ENCODE data around the gene GRM4. TPM values are rescaled to one million over a fixed set of nuclear protein-coding genes. Genes with fewer than 3 reads are reported as not detected.

Gene GRM4
- total RNA-seq, 1 experiment from 2014 or later, result not detected

DNA sequence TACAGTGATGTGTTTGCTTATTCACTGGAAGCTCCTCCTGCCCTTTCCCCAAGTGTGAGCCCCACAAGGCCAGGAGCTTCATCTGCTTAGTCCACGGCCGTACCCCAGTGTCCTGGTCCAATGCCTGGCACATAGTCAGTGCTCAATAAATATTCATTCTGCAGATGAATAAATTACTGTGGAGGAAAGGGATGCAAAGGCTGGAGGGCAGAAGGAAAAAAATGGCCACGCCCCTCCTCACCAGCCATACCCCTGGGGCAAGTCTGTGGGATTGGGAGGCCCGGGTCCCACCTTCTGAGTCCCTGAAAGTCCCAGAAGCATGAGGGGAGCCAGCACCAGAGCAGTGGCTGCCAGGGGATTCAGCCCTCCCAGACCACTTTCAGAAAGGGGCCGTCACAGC, 65.5 kb downstream of the GRM4 start:
- Histone ChIP-seq H3K79me2 (ENCODE audit: low read length) (no peaks in the 10 kb centered on the region), H3K27me3 (ENCODE audit: low read length) (0 out of 2 replicates have a peak, but pooled peaks cover 16% of the 10 kb centered on the region), H2AFZ (ENCODE audit: low read length) (no peak overlapping the region), H3K9me3 (ENCODE audit: low read length) (no peaks in the 10 kb centered on the region), H4K20me1 (ENCODE audit: low read length) (no peaks in the 10 kb centered on the region), H3K36me3 (ENCODE audit: low read depth, low read length) (no peaks in the 10 kb centered on the region), H3K4me2 (ENCODE audit: low read length) (no peak overlapping the region), H3K9me2 (replicated peaks; ENCODE audit: low read length) (no peaks in the 10 kb centered on the region), H3K27ac (ENCODE audit: low read length) (no peak overlapping the region), H3K4me3 (ENCODE audit: low read length) (no peak overlapping the region), H3K4me1 (ENCODE audit: insufficient read depth, low read length) (no peaks in the 10 kb centered on the region), H3K9ac (ENCODE audit: low read length) (no peak overlapping the region), H3F3A (ENCODE audit: low read length, unreplicated experiment) (no peaks in the 10 kb centered on the region)
- ATAC-seq, result no peak
- DNase-seq, result no peak
- CTCF ChIA-PET, result no interaction called here
- POLR2A ChIA-PET (ENCODE audit: unreplicated experiment), result no interaction called here
- no peak for TF ChIP-seq EZH2phosphoT487 (IDR thresholded peaks at IDR 0.05; ENCODE audit: borderline replicate concordance, low read length)
- TF ChIP-seq EZH2 (IDR thresholded peaks at IDR 0.05; ENCODE audit: low read length, unreplicated experiment), result no peak
- TF ChIP-seq, protein P1, sequence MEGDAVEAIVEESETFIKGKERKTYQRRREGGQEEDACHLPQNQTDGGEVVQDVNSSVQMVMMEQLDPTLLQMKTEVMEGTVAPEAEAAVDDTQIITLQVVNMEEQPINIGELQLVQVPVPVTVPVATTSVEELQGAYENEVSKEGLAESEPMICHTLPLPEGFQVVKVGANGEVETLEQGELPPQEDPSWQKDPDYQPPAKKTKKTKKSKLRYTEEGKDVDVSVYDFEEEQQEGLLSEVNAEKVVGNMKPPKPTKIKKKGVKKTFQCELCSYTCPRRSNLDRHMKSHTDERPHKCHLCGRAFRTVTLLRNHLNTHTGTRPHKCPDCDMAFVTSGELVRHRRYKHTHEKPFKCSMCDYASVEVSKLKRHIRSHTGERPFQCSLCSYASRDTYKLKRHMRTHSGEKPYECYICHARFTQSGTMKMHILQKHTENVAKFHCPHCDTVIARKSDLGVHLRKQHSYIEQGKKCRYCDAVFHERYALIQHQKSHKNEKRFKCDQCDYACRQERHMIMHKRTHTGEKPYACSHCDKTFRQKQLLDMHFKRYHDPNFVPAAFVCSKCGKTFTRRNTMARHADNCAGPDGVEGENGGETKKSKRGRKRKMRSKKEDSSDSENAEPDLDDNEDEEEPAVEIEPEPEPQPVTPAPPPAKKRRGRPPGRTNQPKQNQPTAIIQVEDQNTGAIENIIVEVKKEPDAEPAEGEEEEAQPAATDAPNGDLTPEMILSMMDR (conservative IDR thresholded peaks at IDR 0.05; ENCODE audit: low read depth, low read length), result no peak
- no TSS peak for BruUV-seq (replicated peaks)
- intact Hi-C loops (cut with micrococcal nuclease), result no loop called here

DNA sequence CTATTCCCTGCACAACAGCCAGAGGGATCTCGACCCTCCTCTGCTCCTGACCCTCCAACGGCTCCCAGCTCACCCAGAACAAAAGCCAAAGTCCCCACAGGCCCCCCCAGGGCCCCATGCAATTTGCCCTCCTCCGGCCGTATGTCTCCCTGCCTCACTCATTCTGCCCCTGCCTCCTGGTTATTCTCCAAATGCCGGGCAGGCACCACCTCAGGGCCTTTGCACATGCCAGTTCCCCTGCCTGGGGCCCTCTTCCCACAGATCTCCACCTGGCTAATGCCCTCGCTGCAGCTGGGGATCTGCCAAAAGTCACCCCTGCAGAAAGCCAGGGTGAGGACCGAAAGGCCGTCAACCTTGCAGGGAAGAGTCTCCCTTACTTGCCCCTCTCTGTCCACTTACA, 66.0 kb downstream of the GRM4 start:
- Histone ChIP-seq H3K9ac (ENCODE audit: low read length) (no peak overlapping the region), H3K36me3 (ENCODE audit: low read depth, low read length) (no peaks in the 10 kb centered on the region), H3K4me1 (ENCODE audit: insufficient read depth, low read length) (no peaks in the 10 kb centered on the region), H3K27ac (ENCODE audit: low read length) (no peak overlapping the region), H3K27me3 (ENCODE audit: low read length) (0 out of 2 replicates have a peak, but pooled peaks cover 16% of the 10 kb centered on the region), H2AFZ (ENCODE audit: low read length) (no peak overlapping the region), H3K79me2 (ENCODE audit: low read length) (no peaks in the 10 kb centered on the region), H3K9me3 (ENCODE audit: low read length) (no peaks in the 10 kb centered on the region), H4K20me1 (ENCODE audit: low read length) (no peaks in the 10 kb centered on the region), H3F3A (ENCODE audit: low read length, unreplicated experiment) (no peaks in the 10 kb centered on the region), H3K4me3 (ENCODE audit: low read length) (no peak overlapping the region), H3K4me2 (ENCODE audit: low read length) (no peak overlapping the region), H3K9me2 (replicated peaks; ENCODE audit: low read length) (no peaks in the 10 kb centered on the region)
- ChIA-PET CTCF (no interaction called here), POLR2A (ENCODE audit: unreplicated experiment) (no interaction called here)
- no peak for TF ChIP-seq EZH2 (IDR thresholded peaks at IDR 0.05; ENCODE audit: low read length, unreplicated experiment)
- no peak for TF ChIP-seq EZH2phosphoT487 (IDR thresholded peaks at IDR 0.05; ENCODE audit: borderline replicate concordance, low read length)
- no TSS peak for BruUV-seq (replicated peaks)
- intact Hi-C loops (cut with micrococcal nuclease), result no loop called here
- no peak for DNase-seq
- no peak for ATAC-seq

DNA sequence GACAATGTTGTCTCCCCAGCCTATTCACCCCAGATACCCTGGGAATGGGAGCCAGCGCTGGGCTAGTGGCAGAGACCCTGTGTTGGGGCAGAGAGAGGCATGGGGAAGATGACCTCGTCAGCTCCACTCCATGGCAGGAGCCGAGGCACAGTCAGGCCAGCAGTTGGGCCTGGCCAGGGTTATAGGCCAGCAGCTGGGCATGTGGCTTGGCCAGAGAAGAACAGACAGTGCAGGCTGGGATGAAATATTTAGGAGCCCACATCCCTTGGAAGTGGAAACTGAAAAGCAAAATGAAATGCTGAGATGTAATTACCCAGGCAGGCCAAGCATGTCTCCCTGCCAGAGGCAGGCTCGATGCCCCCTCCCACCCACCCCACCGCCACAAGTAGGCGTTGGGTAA, 70.0 kb downstream of the GRM4 start:
- no TSS peak for BruUV-seq (replicated peaks)
- ChIA-PET POLR2A (ENCODE audit: unreplicated experiment) (no interaction called here), CTCF (no interaction called here)
- Histone ChIP-seq H3K79me2 (ENCODE audit: low read length) (no peaks in the 10 kb centered on the region), H3K27ac (ENCODE audit: low read length) (no peak overlapping the region), H3K4me1 (ENCODE audit: insufficient read depth, low read length) (no peaks in the 10 kb centered on the region), H4K20me1 (ENCODE audit: low read length) (no peaks in the 10 kb centered on the region), H2AFZ (ENCODE audit: low read length) (no peak overlapping the region), H3F3A (ENCODE audit: low read length, unreplicated experiment) (no peaks in the 10 kb centered on the region), H3K36me3 (ENCODE audit: low read depth, low read length) (no peaks in the 10 kb centered on the region), H3K9ac (ENCODE audit: low read length) (no peak overlapping the region), H3K4me3 (ENCODE audit: low read length) (no peak overlapping the region), H3K9me2 (replicated peaks; ENCODE audit: low read length) (no peaks in the 10 kb centered on the region), H3K9me3 (ENCODE audit: low read length) (no peaks in the 10 kb centered on the region), H3K27me3 (ENCODE audit: low read length) (0 out of 2 replicates have a peak, but pooled peaks cover 11% of the 10 kb centered on the region), H3K4me2 (ENCODE audit: low read length) (no peak overlapping the region)
- intact Hi-C loops (cut with micrococcal nuclease), result no loop called here
- no peak for TF ChIP-seq EZH2phosphoT487 (IDR thresholded peaks at IDR 0.05; ENCODE audit: borderline replicate concordance, low read length)
- TF ChIP-seq EZH2 (IDR thresholded peaks at IDR 0.05; ENCODE audit: low read length, unreplicated experiment), result no peak
- TF ChIP-seq, protein P1 (conservative IDR thresholded peaks at IDR 0.05; ENCODE audit: low read depth, low read length), result no peak
- DNase-seq (no peak), ATAC-seq (no peak)
